Measurements from ENCODE around the gene GCSAML. TPM values are rescaled to one million over a fixed set of nuclear protein-coding genes. Genes with fewer than 3 reads are reported as not detected.
A peak's percentile ranks its signal among the peaks of the same experiment; 100 is the strongest.

GCSAML gene
- total RNA-seq, 1 experiment from 2014 or later = not detected

DNA sequence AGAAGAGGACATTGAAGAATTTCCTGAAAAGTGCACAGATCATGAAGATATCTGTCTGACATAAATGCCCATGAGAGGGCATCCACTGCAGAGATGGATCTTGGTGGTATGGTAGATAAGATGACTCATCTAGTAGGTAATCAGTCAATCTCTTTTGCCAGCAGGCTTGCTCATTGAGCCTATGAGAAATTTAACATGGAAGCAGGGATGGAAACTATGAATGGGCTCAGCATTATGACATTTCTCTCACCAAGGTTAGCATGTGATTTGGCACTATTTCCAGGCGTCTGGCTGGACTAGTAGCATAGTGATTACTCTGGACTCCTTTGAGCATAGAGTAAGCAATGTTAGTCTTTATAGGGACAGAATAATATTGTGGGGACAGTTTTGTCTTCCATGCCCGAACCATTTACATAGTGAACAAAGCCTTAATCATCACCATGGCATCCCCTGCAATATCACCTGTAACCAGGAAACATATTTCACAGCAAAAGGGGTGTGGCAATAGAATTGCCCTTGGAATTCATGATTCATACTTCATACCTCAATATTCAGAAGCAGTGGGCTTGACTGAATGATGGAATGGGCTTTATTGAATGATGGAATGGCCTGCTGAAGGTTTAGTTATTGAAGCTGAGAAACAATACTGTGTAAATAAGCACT, 20.0 kb upstream of the GCSAML start:
- Histone ChIP-seq H3K9ac (ENCODE audit: low read length) (no peak overlapping the region), H3K27ac (ENCODE audit: low read depth, low read length) (no peak overlapping the region), H3K4me3 (replicated peaks in 1 of 2; ENCODE audit: low read depth in 1 of 2, low read length in 2 of 2) (no peak overlapping the region), H3K4me1 (ENCODE audit: control insufficient read depth in 1 of 2, insufficient read depth in 2 of 2, low read length in 2 of 2) (peaks cover 0 to 8% of the 10 kb centered on the region in 2 experiments; a peak in 1 of 4 replicates), H3K9me2 (ENCODE audit: insufficient read depth) (no peaks in the 10 kb centered on the region), H3K4me2 (ENCODE audit: low read length) (no peak overlapping the region), H2AFZ (ENCODE audit: low read depth, low read length, poor library complexity, severe bottlenecking) (no peak overlapping the region), H4K20me1 (ENCODE audit: insufficient read depth) (no peaks in the 10 kb centered on the region), H3K27me3 (ENCODE audit: insufficient read depth, low read length) (no peaks in the 10 kb centered on the region), H3K36me3 (ENCODE audit: control insufficient read depth in 1 of 2, insufficient read depth in 2 of 2, low read length in 2 of 2) (no peaks in the 10 kb centered on the region), H3K9me3 (ENCODE audit: control insufficient read depth in 1 of 2, insufficient read depth in 1 of 2, low read depth in 1 of 2, low read length in 2 of 2) (no peaks in the 10 kb centered on the region), H3K79me2 (ENCODE audit: insufficient read depth, low read length) (no peaks in the 10 kb centered on the region)
- ChIA-PET CTCF (no interaction called here), RAD21 (ENCODE audit: low non-redundant PET in 1 of 2, low total read pairs in 2 of 2, uncharacterized antibody in 2 of 2, unreplicated experiment in 2 of 2) (no interaction called here), POLR2A (no interaction called here)
- ATAC-seq = no peak
- intact Hi-C loops (cut with micrococcal nuclease) = no loop called here
- peak; percentile 16 for DNase-seq (ENCODE audit: low read depth, low spot score)
- no TSS peak for BruUV-seq (replicated peaks)
- no peak for TF ChIP-seq YY1 (IDR thresholded peaks at IDR 0.05; ENCODE audit: extremely low read depth, insufficient replicate concordance, low read depth, low read length)
- TF ChIP-seq, protein P1, sequence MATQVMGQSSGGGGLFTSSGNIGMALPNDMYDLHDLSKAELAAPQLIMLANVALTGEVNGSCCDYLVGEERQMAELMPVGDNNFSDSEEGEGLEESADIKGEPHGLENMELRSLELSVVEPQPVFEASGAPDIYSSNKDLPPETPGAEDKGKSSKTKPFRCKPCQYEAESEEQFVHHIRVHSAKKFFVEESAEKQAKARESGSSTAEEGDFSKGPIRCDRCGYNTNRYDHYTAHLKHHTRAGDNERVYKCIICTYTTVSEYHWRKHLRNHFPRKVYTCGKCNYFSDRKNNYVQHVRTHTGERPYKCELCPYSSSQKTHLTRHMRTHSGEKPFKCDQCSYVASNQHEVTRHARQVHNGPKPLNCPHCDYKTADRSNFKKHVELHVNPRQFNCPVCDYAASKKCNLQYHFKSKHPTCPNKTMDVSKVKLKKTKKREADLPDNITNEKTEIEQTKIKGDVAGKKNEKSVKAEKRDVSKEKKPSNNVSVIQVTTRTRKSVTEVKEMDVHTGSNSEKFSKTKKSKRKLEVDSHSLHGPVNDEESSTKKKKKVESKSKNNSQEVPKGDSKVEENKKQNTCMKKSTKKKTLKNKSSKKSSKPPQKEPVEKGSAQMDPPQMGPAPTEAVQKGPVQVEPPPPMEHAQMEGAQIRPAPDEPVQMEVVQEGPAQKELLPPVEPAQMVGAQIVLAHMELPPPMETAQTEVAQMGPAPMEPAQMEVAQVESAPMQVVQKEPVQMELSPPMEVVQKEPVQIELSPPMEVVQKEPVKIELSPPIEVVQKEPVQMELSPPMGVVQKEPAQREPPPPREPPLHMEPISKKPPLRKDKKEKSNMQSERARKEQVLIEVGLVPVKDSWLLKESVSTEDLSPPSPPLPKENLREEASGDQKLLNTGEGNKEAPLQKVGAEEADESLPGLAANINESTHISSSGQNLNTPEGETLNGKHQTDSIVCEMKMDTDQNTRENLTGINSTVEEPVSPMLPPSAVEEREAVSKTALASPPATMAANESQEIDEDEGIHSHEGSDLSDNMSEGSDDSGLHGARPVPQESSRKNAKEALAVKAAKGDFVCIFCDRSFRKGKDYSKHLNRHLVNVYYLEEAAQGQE (IDR thresholded peaks at IDR 0.05; ENCODE audit: low read depth) = no peak
- TF ChIP-seq POLR2AphosphoS5 (IDR thresholded peaks at IDR 0.05; ENCODE audit: low read depth, low read length) = no peak
- TF ChIP-seq CEBPB (IDR thresholded peaks at IDR 0.05; ENCODE audit: low read depth) = peak; percentile 30; the same call in 1 of the 2 replicates
- TF ChIP-seq RAD21 (IDR thresholded peaks at IDR 0.05; ENCODE audit: low read depth) = no peak
- TF ChIP-seq FOSL1 (IDR thresholded peaks at IDR 0.05; ENCODE audit: low read depth) = peak; percentile 28; the same call in 1 of the 2 replicates

All from HCT116 (cell line).